Activated naive CD4-positive, alpha-beta T cell treated with anti-CD3 and anti-CD28 coated beads, Interleukin-2, amount 10 ng/mL, durations not matched to agents 7 days and 5 days (primary cell): ENCODE data around the gene OTP.
A peak's percentile ranks its signal among the peaks of the same experiment; 100 is the strongest.
"Not testable (repeated sequence)": the region's sequence is repeated elsewhere in the genome, so short reads cannot be mapped to it uniquely, and the experiment has no call there.

Source experiments
- CTCF ChIA-PET: fragments of 350-600 bp; sonication (Branson Sonifier 250); formaldehyde crosslinking; loops from one replicate; lab custom pipeline; 2021; ENCODE audit warnings: antibody characterized with exemption; lab: Charles Lee
- DNase-seq: peaks from one replicate; pipeline ENCODE4 v3.0.0-alpha.2; 2020
- H3K27ac Mint-ChIP-seq: one replicate; pipeline ENCODE4 v1.8.0; 2021; ENCODE audit warnings: mild to moderate bottlenecking, moderate library complexity, mixed read lengths
- H3K27me3 Mint-ChIP-seq: one replicate; pipeline ENCODE4 v1.8.0; 2021; ENCODE audit warnings: mild to moderate bottlenecking, mixed read lengths
- H3K36me3 Mint-ChIP-seq: one replicate; pipeline ENCODE4 v1.8.0; 2021; ENCODE audit warnings: mixed read lengths
- H3K4me1 Mint-ChIP-seq: one replicate; pipeline ENCODE4 v1.8.0; 2021; ENCODE audit warnings: mixed read lengths
- H3K4me3 Mint-ChIP-seq: one replicate; pipeline ENCODE4 v1.8.0; 2021; ENCODE audit warnings: mild to moderate bottlenecking, moderate library complexity, mixed read lengths
- H3K9me3 Mint-ChIP-seq: one replicate; pipeline ENCODE4 v1.8.0; 2021; ENCODE audit warnings: mixed read lengths

The OTP gene

DNA sequence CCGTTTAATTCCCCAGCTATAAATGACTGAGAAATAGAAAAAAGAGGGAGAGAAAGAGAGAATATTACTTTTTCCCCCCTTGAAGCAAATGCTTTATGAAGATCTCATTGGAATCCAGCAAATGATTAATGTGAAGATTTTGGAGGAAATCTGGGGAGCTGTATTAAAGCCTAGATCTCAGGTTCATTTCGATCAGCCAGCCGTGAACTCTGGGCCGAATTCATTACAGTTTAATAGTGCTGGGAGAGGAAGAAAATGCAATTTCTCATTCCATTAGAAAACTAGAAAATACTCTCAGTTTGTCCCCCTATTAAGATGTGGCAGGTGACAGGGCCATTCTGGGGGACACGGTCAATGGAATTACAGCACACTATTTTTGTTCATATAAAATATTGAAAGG lies 4.8 kb downstream of the OTP start:
- CTCF ChIA-PET, result no interaction called here
- Mint-ChIP-seq H3K4me1 (peaks cover 27% of the 10 kb centered on the region), H3K27ac (no peak overlapping the region)

DNA sequence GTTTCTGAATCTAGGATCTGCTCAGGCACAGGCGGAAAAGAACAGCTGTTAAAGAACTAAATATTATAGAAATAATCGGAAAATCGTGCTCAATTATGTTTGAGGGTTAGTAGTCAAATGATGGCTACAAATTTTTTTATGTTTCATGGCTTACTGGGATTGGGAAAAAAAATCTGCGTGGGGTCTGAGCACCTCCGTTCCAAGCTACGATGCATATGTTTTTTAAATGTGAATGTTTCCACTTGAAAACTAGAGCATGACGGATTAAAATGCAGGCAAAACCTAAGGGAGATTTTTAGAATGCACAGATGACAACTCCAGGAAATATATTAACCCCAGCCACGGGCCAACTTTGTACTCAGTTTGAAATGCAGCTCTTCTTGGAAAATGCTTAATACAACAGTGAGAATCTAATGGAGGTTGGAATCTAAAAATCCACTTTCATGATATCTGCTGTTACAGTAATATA lies 5.3 kb downstream of the OTP start:
- peaks cover 22% of the 10 kb centered on the region for H3K36me3 Mint-ChIP-seq
- CTCF ChIA-PET, result no interaction called here
- peaks cover 28% of the 10 kb centered on the region for H3K4me1 Mint-ChIP-seq
- no peak for DNase-seq
- peaks cover 84% of the 10 kb centered on the region for H3K27me3 Mint-ChIP-seq
- H3K27ac Mint-ChIP-seq, result no peak overlapping the region
- H3K4me3 Mint-ChIP-seq, result no peak overlapping the region
- peaks cover 2% of the 10 kb centered on the region for H3K9me3 Mint-ChIP-seq

More for the DNA sequence above, 4.8 kb downstream of the OTP start:
- Mint-ChIP-seq H3K4me3 (no peak overlapping the region), H3K9me3 (peaks cover 2% of the 10 kb centered on the region), H3K36me3 (peaks cover 22% of the 10 kb centered on the region), H3K27me3 (peaks cover 84% of the 10 kb centered on the region)
- DNase-seq, result no peak

DNA sequence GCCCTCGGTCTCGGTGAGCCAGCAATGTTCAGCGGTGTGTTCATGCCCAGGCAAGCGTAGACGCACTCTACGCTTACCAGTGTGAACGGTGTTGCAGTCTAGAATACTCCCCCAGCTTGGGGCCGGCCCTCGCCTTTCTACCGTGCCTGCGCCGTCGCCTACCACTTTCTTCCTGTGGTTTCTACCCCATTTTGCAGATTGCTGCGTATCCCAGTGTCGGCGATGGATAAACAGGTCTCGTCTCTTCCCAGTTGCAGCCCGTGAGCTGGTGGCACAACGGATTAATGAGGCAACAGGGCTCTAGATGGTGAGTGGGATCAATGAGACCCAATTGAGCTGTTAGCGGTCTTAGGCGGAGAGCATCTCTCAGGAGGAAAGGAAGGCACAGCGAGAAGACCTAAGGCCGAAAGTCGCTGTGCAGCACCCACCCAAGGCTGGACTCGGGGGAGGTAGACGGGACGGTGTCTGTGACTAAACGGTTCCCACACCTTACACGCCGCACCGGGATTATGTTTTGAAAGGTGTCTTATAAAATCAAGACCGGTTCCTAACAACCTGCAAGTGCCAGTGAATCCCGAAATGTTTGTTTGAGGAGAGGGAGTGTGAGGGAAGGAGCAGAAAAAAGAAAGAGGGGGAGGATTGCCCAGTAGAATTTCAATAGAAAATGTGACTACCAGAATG lies 5.8 kb downstream of the OTP start:
- Mint-ChIP-seq H3K27ac (peak overlapping the region; percentile 54), H3K4me1 (peaks cover 26% of the 10 kb centered on the region), H3K36me3 (peaks cover 22% of the 10 kb centered on the region), H3K27me3 (peaks cover 84% of the 10 kb centered on the region), H3K9me3 (peaks cover 2% of the 10 kb centered on the region), H3K4me3 (no peak overlapping the region)
- no peak for DNase-seq
- CTCF ChIA-PET, result no interaction called here

DNA sequence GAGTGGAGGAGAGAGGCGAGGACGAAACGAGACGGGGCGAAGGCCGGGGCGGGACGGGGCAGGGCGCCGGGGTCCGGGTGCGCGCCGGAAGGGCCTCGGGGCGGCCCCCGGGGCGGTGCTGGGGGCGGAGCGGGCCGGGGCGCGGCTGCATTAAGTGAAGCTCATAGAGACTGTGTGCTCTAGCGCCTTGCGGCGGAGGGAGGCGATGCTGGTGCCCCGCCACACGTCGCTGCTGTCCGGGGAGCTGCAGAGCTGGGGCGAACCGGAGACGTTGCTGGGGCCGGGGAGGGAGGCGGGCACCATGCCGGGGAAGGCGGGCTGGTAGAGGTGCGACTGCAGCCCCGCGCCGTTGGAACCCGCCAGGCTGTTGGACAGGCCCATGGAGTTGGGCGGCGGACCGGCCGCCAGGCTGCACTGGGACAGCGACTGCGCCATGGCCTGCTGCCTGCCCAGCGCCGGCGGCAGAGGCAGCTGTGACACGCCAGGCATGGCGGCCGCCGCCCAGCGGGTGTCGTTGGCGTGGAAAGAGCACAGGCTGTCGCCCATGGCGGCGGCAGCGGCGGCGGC lies 8.3 kb downstream of the OTP start:
- CTCF ChIA-PET, result interaction anchor here (1.0 kb wide), 1 partner anchor 9 kb away, joined by 3 read pairs; the partner anchor contains the start of gene OTP
- Mint-ChIP-seq H3K4me3 (peak overlapping the region; percentile 78), H3K4me1 (peaks cover 21% of the 10 kb centered on the region), H3K9me3 (peaks cover 2% of the 10 kb centered on the region), H3K36me3 (peaks cover 13% of the 10 kb centered on the region), H3K27me3 (peaks cover 75% of the 10 kb centered on the region), H3K27ac (no peak overlapping the region)
- DNase-seq, result peak; percentile 62

DNA sequence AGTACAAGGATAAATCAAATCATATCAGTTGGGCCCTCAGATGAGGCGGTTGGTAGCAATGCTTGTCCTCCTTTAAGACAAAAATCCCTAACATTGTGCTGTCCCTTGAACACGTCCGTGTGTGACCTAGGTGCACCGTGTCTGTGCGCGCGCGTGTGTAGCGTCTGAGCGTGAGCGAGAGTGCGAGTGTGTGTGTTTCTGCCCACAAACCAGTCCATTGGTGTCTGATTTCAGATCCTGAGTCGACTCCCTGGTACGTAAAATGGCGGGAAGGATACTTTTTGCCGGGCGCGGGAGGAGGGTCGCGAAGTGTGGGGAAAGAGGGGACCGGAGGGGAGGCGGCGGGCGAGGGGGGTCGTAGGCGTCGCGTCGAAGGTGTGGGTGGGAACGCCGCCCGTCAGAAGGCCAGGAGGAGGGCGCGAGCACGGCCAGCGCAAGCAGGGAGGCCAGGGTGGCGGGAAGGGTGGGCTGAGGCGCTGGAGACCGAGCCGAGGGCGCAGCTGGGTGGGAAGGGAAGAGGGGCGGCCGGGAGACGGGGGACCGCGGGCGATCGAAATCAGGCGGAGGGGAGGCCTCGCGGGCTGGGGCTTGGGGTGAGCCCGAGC lies 8.9 kb downstream of the OTP start:
- CTCF ChIA-PET, result no interaction called here
- H3K27me3 Mint-ChIP-seq, result peaks cover 75% of the 10 kb centered on the region
- peak overlapping the region; percentile 74 for H3K4me3 Mint-ChIP-seq
- peaks cover 13% of the 10 kb centered on the region for H3K36me3 Mint-ChIP-seq
- DNase-seq, result no peak
- H3K4me1 Mint-ChIP-seq, result peaks cover 21% of the 10 kb centered on the region
- peak overlapping the region; percentile 75 for H3K27ac Mint-ChIP-seq
- peaks cover 2% of the 10 kb centered on the region for H3K9me3 Mint-ChIP-seq

DNA sequence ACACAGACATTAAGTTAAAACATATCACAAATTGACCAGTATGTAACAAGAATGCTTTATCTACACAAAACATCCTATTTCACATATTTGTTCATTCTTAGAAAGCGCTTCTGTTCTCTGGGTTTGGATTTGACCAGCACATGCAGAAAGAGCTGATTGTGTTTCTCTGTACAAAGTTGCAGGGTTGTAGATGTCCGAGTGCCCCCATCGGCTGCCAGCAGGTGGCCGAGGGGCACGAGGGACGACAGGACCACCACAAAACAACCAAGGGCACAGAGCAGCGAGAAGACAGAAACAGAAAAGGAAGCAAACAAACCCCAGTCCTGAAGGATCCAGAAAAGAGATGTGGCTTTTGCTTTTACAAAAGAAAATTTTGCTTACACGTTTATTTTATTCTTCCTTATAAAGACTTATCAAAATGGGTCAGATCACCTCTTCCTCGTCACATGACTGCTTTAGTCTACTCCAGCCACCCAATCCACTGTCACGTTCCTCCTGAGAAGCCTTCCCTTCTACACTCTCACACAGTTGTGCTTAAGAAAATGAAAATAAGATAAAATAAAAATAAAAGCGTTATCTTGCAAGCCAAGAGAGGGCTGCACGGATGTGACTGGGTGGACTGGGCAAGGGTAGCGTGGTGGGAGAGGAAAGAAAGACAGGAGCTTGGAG lies 9.5 kb downstream of the OTP start:
- H3K27ac Mint-ChIP-seq, result peak overlapping the region; percentile 75
- H3K9me3 Mint-ChIP-seq, result peaks cover 2% of the 10 kb centered on the region
- peaks cover 21% of the 10 kb centered on the region for H3K4me1 Mint-ChIP-seq
- H3K27me3 Mint-ChIP-seq, result peaks cover 75% of the 10 kb centered on the region
- peaks cover 13% of the 10 kb centered on the region for H3K36me3 Mint-ChIP-seq
- peak overlapping the region; percentile 74 for H3K4me3 Mint-ChIP-seq
- DNase-seq, result no peak
- CTCF ChIA-PET, result interaction anchor here (1.0 kb wide), 1 partner anchor 11 kb away, joined by 3 read pairs; no protein-coding TSS in a partner anchor

DNA sequence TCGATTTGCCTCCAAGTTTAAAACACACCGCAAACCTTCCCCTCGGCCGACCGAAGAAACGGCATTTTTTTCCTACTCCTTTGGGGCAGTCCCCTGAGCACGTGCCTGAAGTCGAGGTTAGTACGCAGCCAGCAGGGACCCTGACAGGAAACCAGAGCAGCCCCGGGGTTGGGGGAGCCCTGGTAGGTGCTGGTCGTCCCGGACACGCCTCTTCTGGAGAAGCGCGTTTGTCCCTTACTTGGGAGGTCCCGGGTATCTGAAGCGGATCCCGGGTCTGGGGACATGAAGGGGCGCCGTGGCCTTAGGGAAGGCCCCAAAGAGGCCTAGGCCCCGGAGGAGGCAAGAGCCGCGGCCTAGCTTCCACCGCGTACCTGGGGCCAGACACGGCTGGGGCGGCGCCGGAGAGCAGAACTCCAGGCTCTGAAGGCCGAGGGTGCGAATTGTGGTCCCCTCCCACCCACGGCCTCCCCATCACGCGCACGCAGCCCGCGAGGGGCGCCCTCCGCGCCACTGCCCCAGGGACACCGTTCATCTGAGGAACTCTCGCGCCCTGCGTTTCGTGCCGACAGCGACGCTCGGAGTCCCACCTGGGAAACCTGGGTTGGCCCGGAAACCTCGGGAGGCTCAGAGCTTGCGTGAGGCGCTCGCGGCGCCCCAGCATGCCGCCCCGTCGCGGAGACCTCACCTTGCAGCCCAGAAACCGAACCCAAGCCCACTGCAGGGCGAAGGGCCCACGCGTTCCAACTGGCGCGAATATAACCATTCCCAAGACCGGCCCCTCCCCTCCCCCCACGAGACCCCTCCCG lies 10.4 kb downstream of the OTP start:
- peaks cover 2% of the 10 kb centered on the region for H3K9me3 Mint-ChIP-seq
- H3K27me3 Mint-ChIP-seq, result peaks cover 75% of the 10 kb centered on the region
- peaks cover 21% of the 10 kb centered on the region for H3K4me1 Mint-ChIP-seq
- H3K27ac Mint-ChIP-seq, result no peak overlapping the region
- H3K36me3 Mint-ChIP-seq, result peaks cover 13% of the 10 kb centered on the region
- DNase-seq, result no peak
- H3K4me3 Mint-ChIP-seq, result no peak overlapping the region
- CTCF ChIA-PET, result interaction anchor here (1.0 kb wide), 1 partner anchor 10 kb away, joined by 3 read pairs; no protein-coding TSS in a partner anchor

DNA sequence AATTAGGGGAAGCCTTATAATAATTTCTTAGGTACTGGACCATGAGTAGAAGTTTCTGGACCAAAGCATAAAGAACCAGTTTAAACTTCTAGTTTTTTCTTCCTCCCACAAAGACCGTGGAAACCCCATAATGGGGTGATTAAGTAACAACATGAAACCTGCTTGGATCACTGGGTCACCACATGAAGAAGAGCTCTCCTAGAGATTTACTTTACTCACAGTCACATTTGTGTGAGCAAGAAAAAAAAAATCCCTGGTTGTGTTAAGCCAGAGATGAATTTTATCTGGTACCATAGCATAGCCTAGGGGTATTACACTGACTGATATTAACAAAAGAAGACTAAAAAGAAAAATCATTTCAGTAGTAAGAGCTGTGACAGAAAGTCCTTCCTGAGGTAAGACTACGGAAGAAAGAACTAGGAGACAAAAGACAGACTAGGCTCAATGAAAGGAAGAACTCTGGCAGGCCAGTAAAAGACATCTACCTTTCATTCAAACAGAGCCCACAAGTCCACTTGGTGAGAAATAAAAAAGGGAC lies 15.2 kb downstream of the OTP start:
- H3K4me1 Mint-ChIP-seq, result no peaks in the 10 kb centered on the region
- H3K27me3 Mint-ChIP-seq, result peaks cover 41% of the 10 kb centered on the region
- H3K9me3 Mint-ChIP-seq, result no peaks in the 10 kb centered on the region
- H3K4me3 Mint-ChIP-seq, result no peak overlapping the region
- DNase-seq, result no peak
- CTCF ChIA-PET, result no interaction called here
- no peak overlapping the region for H3K27ac Mint-ChIP-seq
- H3K36me3 Mint-ChIP-seq, result no peaks in the 10 kb centered on the region

DNA sequence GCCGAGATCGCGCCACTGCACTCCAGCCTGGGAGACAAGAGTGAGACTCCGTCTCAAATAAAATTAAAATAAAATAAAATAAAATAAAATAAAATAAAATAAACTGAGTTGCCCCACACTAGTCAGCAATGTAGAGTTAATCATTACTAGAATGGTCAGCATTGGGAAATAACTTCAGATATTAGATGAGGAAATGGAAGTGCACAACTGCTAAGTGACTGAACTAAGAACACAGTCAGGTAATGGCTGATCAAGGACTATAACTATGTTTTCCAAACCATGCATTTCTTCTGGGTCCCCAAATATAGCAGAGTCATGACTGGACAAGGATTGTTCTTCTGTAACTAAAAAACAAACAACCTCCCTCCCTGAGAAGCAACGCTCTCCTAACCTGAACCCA lies 17.1 kb downstream of the OTP start:
- no peaks in the 10 kb centered on the region for H3K9me3 Mint-ChIP-seq
- CTCF ChIA-PET, result no interaction called here
- no peaks in the 10 kb centered on the region for H3K36me3 Mint-ChIP-seq
- H3K27ac Mint-ChIP-seq, result no peak overlapping the region
- no peak overlapping the region for H3K4me3 Mint-ChIP-seq
- peaks cover 31% of the 10 kb centered on the region for H3K27me3 Mint-ChIP-seq
- no peaks in the 10 kb centered on the region for H3K4me1 Mint-ChIP-seq
- no peak for DNase-seq

DNA sequence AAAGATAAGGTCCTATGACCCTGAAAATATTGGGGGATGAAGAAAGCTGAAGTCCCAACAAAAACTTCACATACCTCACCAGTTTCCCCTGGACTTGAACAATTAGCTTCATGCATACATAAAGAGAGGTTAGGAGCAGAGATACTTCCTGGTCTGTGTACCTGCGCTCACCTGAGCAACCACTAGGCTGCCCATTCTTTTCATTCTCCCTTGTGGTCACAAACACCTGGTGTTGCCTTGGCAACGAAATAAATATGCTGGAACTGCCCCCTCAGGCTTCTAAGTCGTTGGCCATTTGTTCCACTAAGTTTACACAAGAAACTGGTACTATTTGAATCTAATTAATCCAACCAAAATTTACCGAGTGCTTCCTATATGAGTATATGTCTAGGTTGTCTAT lies 18.1 kb downstream of the OTP start:
- peaks cover 23% of the 10 kb centered on the region for H3K27me3 Mint-ChIP-seq
- CTCF ChIA-PET, result no interaction called here

DNA sequence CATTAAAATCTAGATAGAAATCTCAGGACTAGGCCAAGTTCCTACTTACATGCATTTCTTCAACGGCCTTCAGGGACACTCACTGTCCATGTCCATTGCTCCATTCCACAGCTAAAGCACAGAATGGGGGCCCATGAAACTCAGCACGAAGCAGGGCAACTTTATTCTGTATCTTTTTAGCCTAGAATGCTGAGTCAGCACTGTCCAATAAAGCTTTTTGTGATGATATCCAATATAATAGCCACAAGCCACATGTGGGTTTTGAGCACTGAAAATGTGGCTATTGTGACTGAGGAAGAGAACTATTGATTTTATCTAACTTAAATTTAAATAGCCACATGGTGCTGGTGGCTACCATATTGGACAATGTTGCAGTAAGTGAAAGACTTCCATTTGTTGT lies 21.6 kb downstream of the OTP start:
- Mint-ChIP-seq H3K9me3 (no peaks in the 10 kb centered on the region), H3K4me3 (no peak overlapping the region), H3K27ac (no peak overlapping the region), H3K36me3 (no peaks in the 10 kb centered on the region), H3K27me3 (peaks cover 14% of the 10 kb centered on the region), H3K4me1 (no peaks in the 10 kb centered on the region)
- CTCF ChIA-PET, result no interaction called here
- DNase-seq, result no peak

More for the DNA sequence above, 18.1 kb downstream of the OTP start:
- no peak for DNase-seq
- H3K27ac Mint-ChIP-seq, result no peak overlapping the region
- no peaks in the 10 kb centered on the region for H3K9me3 Mint-ChIP-seq
- no peaks in the 10 kb centered on the region for H3K4me1 Mint-ChIP-seq
- H3K4me3 Mint-ChIP-seq, result no peak overlapping the region
- no peaks in the 10 kb centered on the region for H3K36me3 Mint-ChIP-seq

DNA sequence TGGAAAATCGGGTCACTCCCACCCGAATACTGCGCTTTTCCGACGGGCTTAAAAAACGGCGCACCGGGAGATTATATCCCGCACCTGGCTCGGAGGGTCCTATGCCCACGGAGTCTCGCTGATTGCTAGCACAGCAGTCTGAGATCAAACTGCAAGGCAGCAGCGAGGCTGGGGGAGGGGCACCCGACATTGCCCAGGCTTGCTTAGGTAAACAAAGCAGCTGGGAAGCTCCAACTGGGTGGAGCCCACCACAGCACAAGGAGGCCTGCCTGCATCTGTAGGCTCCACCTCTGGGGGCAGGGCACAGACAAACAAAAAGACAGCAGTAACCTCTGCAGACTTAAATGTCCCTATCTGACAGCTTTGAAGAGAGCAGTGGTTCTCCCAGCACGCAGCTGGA lies 29.6 kb downstream of the OTP start:
- H3K4me3 Mint-ChIP-seq, CTCF ChIA-PET, H3K4me1 Mint-ChIP-seq, H3K27ac Mint-ChIP-seq, H3K36me3 Mint-ChIP-seq, DNase-seq, H3K9me3 Mint-ChIP-seq: not testable (repeated sequence)
- H3K27me3 Mint-ChIP-seq, result peaks cover 20% of the 10 kb centered on the region

DNA sequence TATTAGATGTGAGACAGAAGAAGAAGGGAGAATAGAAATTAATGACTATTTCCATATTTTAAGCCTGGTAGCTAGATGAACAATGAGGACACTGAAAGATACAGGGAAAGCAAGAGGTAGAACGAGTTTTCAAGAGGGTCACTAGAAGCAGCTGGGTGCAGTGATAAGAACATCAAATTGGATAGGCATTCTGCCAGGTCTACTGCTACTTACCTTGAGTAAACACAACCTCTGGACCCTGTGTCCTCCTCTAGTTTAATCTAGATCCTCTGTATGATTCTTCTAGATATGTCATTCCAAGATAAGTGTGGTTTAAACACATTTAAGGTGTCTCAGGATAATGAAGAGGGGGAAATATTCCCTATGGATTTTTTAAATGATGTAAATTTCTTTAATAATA lies 31.2 kb downstream of the OTP start:
- CTCF ChIA-PET, result no interaction called here
- no peak for DNase-seq
- H3K4me1 Mint-ChIP-seq, result no peaks in the 10 kb centered on the region
- no peaks in the 10 kb centered on the region for H3K9me3 Mint-ChIP-seq
- no peak overlapping the region for H3K4me3 Mint-ChIP-seq
- H3K36me3 Mint-ChIP-seq, result no peaks in the 10 kb centered on the region
- H3K27me3 Mint-ChIP-seq, result peaks cover 20% of the 10 kb centered on the region
- H3K27ac Mint-ChIP-seq, result no peak overlapping the region
